GM19240 (cell line): ENCODE results near the gene LMF2.
A peak's percentile ranks its signal among the peaks of the same experiment; 100 is the strongest.
"Not testable (repeated sequence)": the region's sequence is repeated elsewhere in the genome, so short reads cannot be mapped to it uniquely, and the experiment has no call there.

Experiments
- DNase-seq: peaks from one replicate; pipeline ENCODE4 v3.0.0; 2011; ENCODE audit warnings: low spot score; ENCODE audit not compliant: insufficient read length

The LMF2 gene

GRCh38 chr22:50536226-50536625, 28.7 kb upstream of the LMF2 start:
- DNase-seq, result no peak

- DNase-seq, result no peak
Observed at GRCh38 chr22:50535113-50535512, 27.6 kb upstream of the LMF2 start.

- DNase-seq, result not testable (repeated sequence)
Observed at GRCh38 chr22:50533856-50534711, 26.6 kb upstream of the LMF2 start.

- no peak for DNase-seq
Observed at GRCh38 chr22:50532824-50533796, 25.6 kb upstream of the LMF2 start.

- no peak for DNase-seq
Observed at GRCh38 chr22:50531962-50532674, 24.6 kb upstream of the LMF2 start.

GRCh38 chr22:50531546-50531961, 24.1 kb upstream of the LMF2 start:
- no peak for DNase-seq

- DNase-seq, result no peak
Observed at GRCh38 chr22:50530877-50531545, 23.5 kb upstream of the LMF2 start.

GRCh38 chr22:50530580-50530876, 23.0 kb upstream of the LMF2 start:
- no peak for DNase-seq

- no peak for DNase-seq
Observed at GRCh38 chr22:50529897-50530579, 22.5 kb upstream of the LMF2 start, which contains the start of gene TYMP. TYMP (minus strand) TSS chr22:50530012; CDS start chr22:50529709, 303 bp downstream.

GRCh38 chr22:50529416-50529896, 22.0 kb upstream of the LMF2 start:
- no peak for DNase-seq

GRCh38 chr22:50528682-50529415, 21.3 kb upstream of the LMF2 start:
- DNase-seq, result no peak

GRCh38 chr22:50527921-50528681, 20.6 kb upstream of the LMF2 start:
- DNase-seq, result no peak

GRCh38 chr22:50526834-50527801, 19.6 kb upstream of the LMF2 start:
- DNase-seq, result no peak

GRCh38 chr22:50526108-50526833, 18.8 kb upstream of the LMF2 start:
- DNase-seq, result no peak

- no peak for DNase-seq
Observed at GRCh38 chr22:50525858-50526107, 18.3 kb upstream of the LMF2 start.

- DNase-seq, result peak; percentile 93
Observed at GRCh38 chr22:50525104-50525857, 17.8 kb upstream of the LMF2 start, which contains the start of gene SCO2. SCO2 (minus strand) TSS chr22:50525598; CDS start chr22:50524411, 1,187 bp downstream.
